Frontal cortex (tissue), 4 donors: ENCODE measurements around the gene CLK1. TPM values are rescaled to one million over a fixed set of nuclear protein-coding genes. Genes with fewer than 3 reads are reported as not detected.
"Not testable (repeated sequence)": the region's sequence is repeated elsewhere in the genome, so short reads cannot be mapped to it uniquely, and the experiment has no call there.

Source experiments
- DNase-seq, 2 donors: peaks; one replicate each; pipeline ENCODE4 v3.0.0; 2012; ENCODE audit warnings: low spot score in 2 of 2
- FAIRE-seq: peaks from 2 replicates; lab custom pipeline; 2012; peaks lifted over from hg19 to GRCh38; lab: Jason Lieb, UNC
- total RNA-seq: library from RNA; depleted of rRNA; stranded (reverse); fragments of >200 nt; gene quantifications from one replicate; pipeline ENCODE4 v1.2.3, GENCODE V29; 2014
- donor health status: control.
- donor health status: control.
- donor health status: control.

Gene CLK1
- 182 TPM for total RNA-seq

DNA sequence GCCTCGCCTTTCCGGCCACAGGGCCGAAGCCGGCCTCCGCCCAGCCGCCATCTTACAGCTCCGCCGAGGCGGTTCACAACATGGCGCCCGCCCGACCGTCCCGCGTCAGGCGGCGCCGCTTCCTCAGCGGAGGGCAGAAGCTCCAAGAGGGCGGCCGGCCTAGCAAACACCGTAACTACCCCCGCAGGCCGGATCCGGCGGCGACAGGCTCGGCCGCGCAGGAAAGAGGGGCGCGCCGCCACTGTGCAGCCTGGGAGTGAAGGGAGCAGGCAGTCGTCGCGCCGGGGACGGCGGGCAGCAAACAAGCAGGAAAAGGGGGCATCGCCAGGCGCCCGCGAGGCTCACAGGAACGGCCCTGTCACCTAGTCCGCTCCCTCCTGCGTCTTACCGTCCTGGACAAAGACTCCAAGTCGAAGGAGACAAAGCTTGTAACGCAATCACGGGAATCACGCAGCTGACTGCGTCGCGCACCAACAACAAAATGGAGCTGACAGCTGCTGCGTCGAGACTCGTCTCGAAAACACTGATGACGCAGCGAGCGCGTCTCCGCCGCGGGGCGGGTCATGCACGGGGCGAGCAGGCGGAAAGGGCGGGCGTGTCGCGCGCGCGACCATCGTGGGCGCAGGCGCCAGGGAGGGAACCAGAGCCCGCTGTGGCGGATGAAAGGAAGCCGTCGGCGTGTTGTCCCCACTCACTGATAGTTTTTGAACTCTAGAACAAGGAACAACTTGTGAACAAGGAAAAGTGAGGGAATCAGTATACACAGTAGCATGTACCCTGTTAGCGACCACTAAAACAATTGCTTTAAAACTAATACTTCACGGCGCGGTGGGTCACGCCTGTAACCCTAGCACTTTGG lies at the start of gene CLK1:
Gene CLK1 (minus strand): TSS at position 483 of the 859 bp plus-strand sequence. CDS start 2,796 bp downstream, outside the sequence.
- FAIRE-seq, result no peak
- peak; percentile 93 for DNase-seq

DNA sequence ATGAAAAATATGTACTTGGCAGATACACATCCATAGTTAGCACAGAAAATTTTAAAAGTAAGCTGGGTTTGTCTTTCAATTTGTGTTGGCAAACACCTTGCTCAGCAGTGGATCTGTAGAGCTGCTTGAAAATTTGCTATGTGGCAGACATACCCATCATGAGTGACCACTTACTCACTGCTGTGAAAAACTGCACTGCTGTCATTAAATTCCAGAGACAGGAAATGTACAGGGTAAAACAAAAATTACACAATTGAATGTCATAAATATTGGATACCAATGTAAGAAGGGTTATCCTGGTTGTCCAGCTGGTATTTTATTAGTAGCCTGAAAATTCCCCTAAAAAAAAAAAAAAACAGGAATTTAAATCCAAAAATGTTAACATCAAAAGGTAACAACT lies 49.2 kb upstream of the CLK1 start:
- FAIRE-seq, result no peak
- no peak for DNase-seq

DNA sequence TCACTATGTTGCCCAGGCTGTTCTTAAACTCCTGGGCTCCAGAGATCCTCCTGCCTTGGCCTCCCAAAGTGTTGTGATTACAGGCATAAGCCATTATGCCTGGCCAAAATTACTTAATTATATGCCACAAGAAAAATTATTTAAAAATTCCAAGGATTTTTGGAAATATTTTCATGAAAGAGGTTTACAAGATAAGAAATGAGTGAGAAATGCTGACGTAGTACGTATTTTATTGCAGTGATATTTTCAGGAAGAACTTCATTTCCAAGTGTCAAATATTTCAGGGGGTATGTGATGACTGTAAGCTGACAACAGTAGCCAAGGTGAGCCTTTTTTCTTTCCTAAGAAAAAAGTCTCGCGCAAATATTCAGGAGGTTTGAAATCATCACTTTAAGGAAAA lies 45.5 kb upstream of the CLK1 start:
- no peak for FAIRE-seq
- no peak for DNase-seq

DNA sequence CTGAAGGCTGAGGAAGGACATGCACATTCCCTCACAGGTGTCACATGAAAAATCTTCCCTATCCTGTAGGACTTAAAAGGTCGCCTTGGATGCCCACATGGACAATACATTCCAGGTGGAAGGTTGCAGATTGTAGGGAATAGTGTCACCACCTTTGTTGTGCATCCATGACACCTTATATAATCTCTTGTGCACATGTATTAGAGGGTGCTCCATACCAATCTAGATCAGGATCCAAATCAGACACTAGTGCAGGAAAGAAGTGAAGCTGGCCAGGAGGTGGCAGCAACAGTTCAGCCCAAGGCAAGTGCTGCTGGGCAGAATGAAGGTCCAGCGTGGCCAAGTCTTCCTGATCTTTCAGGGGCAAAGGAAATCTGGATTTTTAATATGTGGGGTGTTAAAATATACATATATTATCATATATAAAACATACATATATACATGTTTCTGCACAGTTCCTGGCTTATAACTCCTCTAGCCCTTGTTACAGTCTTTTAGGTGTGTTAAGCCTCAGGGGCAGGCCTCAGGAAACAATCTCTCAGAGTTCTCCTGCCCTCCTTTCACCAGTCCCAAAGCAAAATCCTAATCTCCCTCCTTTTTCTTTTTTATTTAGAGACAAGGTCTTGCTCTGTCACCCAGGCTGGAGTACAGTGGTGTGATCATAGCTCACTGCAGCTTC lies 41.3 kb upstream of the CLK1 start:
- DNase-seq (peak; percentile 18 to 54), FAIRE-seq (peak; percentile 34)

GRCh38 chr2:200901459-200902072 lies 37.1 kb upstream of the CLK1 start:
- no peak for FAIRE-seq
- DNase-seq, result peak; percentile 19 to 67

DNA sequence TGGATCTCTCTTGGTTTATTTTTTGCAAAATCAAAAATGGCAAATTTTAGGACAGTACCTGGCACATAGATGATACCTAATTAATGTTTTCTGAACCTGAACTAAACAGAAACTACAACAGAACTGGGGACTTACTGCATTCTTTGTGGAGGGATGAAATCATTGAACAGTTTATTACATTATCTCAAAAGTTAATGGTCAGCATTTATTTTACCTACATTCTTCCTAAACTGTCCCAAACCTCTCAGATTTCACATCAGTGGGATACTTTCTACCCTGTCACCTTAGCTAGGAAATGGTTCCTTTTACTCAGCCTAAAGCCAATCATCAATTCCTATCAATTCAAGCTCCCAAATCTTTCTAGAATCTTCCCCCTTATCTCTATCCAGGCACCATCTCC lies 35.0 kb upstream of the CLK1 start:
- DNase-seq, result no peak
- FAIRE-seq, result no peak

- FAIRE-seq (no peak), DNase-seq (peak; percentile 60 to 78)
Observed at GRCh38 chr2:200888704-200889625, 24.5 kb upstream of the CLK1 start, which contains the start of the genes NIF3L1 and PPIL3. NIF3L1 (plus strand) TSS chr2:200889371; CDS start chr2:200891944, 2,573 bp downstream. PPIL3 (minus strand) TSS chr2:200889077; CDS start chr2:200887615, 1,462 bp downstream.

DNA sequence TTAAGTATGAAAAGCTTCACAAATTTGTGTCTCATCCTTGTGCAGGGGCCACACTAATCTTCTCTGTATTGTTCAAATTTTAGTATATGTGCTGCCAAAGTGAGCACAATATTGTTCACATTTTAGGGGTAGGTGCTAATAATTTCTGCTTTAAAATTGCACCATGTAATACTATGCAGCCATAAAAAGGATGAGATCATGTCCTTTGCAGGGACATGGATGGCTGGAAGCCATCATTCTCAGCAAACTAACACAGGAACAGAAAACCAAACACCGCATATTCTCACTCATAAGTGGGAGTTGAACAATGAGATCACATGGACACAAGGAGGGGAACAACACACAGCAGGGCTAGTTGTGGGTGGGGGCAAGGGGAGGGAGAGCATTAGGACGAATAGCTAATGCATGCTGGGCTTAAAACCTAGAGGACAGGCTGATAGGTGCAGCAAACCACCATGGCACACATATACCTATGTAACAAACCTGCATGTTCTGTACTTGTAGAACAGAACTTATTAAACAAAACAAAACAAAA lies 17.3 kb upstream of the CLK1 start:
- not testable (repeated sequence) for DNase-seq, FAIRE-seq

DNA sequence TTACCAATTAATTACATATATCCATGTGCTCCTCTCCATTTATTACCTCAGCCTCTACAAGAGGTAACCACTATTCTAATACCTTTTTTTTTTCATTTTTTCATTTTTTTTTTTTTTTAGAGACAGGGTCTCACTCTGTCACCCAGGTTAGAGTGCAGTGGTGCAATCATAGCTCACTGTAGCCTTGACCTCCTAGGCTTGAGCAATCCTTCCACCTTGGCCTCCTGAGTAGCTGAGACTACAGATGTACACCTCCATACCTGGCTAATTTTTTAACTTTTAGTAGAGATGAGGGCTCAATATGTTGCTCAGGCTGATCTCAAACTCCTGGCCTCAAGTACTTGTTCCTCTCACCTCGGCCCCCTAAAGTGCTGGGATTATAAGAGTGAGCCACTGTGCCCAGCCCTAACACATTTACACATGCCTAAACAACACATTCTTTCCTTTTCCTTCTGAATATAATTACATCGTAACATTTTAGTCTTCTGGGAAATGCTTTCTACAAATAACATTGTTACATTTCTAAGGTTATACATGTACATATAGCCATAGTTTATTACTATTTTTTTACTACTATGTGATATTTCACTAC lies 13.9 kb upstream of the CLK1 start:
- FAIRE-seq (no peak), DNase-seq (no peak)

DNA sequence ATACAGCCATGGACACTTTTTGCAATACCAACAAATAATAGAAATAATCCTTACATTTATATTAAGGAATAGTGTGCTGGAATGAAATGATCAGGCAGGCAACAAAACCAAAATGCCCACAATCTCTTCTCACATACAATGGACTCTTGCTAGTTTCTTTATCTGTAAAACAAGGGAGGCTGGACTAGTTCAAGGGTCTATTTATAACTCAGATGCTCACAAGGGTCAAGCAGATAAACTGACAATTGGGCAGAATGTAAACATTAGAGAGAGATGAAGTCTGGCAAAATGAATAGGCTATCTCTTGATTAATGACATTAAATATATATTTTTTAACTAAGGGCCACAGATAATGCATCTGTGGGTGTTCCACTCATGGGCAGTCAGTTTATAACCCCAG lies 13.0 kb upstream of the CLK1 start:
- DNase-seq (no peak), FAIRE-seq (no peak)

DNA sequence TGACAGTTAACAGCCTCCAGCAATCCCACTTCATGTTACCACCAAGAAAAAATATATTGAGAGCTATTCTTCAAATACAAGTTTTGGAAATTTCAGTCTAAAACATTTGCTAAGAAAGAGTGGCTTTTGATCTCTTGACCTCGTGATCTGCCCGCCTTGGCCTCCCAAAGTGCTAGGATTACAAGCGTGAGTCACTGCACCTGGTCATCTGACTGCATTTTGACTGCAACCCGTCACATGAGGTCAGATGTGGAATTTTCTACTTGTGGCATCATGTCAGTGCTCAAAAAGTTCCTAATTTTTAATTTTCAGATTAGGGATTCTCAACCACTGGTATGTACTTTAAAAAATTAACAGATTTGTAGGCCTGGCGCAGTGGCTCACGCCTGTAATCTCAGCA lies 9.1 kb upstream of the CLK1 start:
- FAIRE-seq (no peak), DNase-seq (no peak)

- no peak for FAIRE-seq
- DNase-seq, result no peak
Observed at GRCh38 chr2:200871151-200871550, 6.7 kb upstream of the CLK1 start.

- no peak for FAIRE-seq
- DNase-seq, result no peak
Observed at GRCh38 chr2:200869014-200869413, 4.6 kb upstream of the CLK1 start.

DNA sequence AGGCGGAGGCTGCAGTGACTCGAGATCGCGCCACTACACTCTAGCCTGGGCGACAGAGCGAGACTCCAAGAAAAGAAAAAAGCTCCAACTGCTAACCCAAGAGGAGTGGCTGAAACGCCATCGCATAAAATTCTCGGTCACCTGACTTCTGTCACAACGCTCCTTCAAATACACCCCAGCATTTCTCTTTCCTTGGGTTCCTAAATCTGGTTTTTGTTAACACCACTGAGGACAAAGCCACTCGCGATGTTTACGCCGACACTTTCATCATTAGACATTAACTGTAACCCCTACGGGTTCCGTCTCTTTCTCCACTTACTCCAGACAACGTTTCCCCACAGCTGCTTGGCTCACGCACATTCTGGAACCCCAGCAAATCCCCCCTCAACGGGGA lies 679 bp downstream of the CLK1 start:
- DNase-seq (no peak), FAIRE-seq (no peak)

GRCh38 chr2:200862532-200863000 lies 1.9 kb downstream of the CLK1 start:
- DNase-seq (no peak), FAIRE-seq (no peak)

DNA sequence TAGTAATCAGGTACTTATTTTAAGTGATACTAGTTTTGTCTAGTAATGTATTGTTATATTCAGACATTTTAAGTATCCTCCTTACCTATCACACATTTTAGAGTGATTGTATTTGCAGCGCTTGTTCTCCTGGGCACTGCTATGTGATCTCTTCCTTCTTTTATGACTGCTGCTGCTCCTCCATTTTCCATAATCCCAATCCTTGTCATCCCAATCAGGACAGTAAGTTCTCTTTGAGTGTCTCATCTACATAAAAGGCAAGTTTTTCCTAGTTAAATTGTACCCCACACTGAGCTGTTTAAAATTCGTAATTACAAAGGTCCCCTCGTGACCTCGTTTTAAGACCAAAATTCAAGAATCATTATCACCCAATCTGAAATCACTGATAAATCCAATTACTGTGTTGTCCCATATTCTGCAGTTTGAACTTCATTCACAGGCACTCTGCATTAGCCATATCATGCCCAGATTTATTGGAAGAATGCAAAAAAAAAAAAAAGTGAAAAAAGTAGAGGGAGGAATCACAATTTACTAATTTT lies 2.8 kb downstream of the CLK1 start:
- FAIRE-seq, result no peak
- DNase-seq, result no peak

- FAIRE-seq (no peak), DNase-seq (peak in 1 of 2 donors; percentile 45)
Observed at GRCh38 chr2:200860092-200860795, 4.2 kb downstream of the CLK1 start.

DNA sequence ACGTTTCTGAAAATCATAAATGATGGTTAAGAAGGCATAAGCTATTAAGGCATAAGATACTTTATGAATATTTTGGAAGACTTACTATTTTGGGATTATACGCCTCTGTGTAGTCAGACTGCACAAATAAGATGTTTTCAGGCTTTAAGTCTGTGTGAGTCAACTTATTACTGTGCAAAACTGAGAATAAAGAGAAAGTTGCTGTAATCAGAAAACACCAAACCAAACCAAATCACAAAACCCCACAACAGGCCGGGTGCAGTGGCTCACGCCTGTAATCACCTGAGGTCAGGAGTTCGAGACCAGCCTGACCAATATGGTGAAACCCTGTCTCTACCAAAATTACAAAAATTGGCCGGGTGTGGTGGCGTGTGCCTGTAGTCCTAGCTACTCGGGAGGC lies 7.7 kb downstream of the CLK1 start:
- no peak for DNase-seq
- no peak for FAIRE-seq
